HepG2 (cell line): Measurements from ENCODE around the gene ZNF500. TPM values are rescaled to one million over a fixed set of nuclear protein-coding genes. Genes with fewer than 3 reads are reported as not detected.

Experiments
- DMAP1 ChIP-seq: IDR thresholded peaks from 2 replicates; pipeline ENCODE4 v1.6.1; 2016
- HNRNPLL ChIP-seq: fragments of 200-400 bp; formaldehyde crosslinking; IDR thresholded peaks from 2 replicates; pipeline ENCODE4 v1.6.1; 2017; ENCODE audit warnings: mild to moderate bottlenecking, low read depth, low read length; ENCODE audit not compliant: poor library complexity, severe bottlenecking
- JUNB ChIP-seq: sonication (generic); formaldehyde crosslinking; IDR thresholded peaks from 2 replicates; pipeline ENCODE4 v1.8.0; 2022; ENCODE audit warnings: missing genetic modification reagents, mild to moderate bottlenecking, borderline replicate concordance
- MIER2 ChIP-seq: IDR thresholded peaks from 2 replicates; pipeline ENCODE4 v1.6.1; 2016; ENCODE audit warnings: missing biosample characterization, missing genetic modification reagents
- MZF1 ChIP-seq: sonication (generic); formaldehyde crosslinking; IDR thresholded peaks from 2 replicates; pipeline ENCODE4 v1.8.1; 2023; ENCODE audit warnings: mild to moderate bottlenecking, missing genetic modification reagents, borderline replicate concordance
- NR1H2 ChIP-seq: sonication (generic); formaldehyde crosslinking; IDR thresholded peaks from 2 replicates; pipeline ENCODE4 v1.8.1; 2022; ENCODE audit warnings: low read depth, missing genetic modification reagents, borderline replicate concordance
- PCBP2 ChIP-seq: fragments of 200-400 bp; formaldehyde crosslinking; optimal IDR thresholded peaks from 2 replicates; pipeline ENCODE3; 2018; ENCODE audit warnings: low read length, low read depth; ENCODE audit not compliant: poor library complexity, severe bottlenecking
- POLR2G ChIP-seq: fragments of 200-400 bp; formaldehyde crosslinking; IDR thresholded peaks from 2 replicates; pipeline ENCODE4 v1.6.1; 2018; ENCODE audit warnings: mild to moderate bottlenecking, low read depth, low read length, moderate library complexity
- RBM39 ChIP-seq: fragments of 200-400 bp; formaldehyde crosslinking; IDR thresholded peaks from one replicate; pipeline ENCODE4 v1.6.1; 2018; ENCODE audit warnings: antibody characterized with exemption, mild to moderate bottlenecking, low read depth, low read length; ENCODE audit not compliant: poor library complexity, severe bottlenecking
- SRSF4 ChIP-seq: fragments of 200-400 bp; formaldehyde crosslinking; IDR thresholded peaks from one replicate; pipeline ENCODE4 v1.6.1; 2018; ENCODE audit warnings: mild to moderate bottlenecking, low read depth, low read length, moderate library complexity; ENCODE audit not compliant: poor library complexity, severe bottlenecking
- TBX3 ChIP-seq: fragments of 450-650 bp; IDR thresholded peaks from 2 replicates; pipeline ENCODE4 v1.6.1; 2017; ENCODE audit warnings: antibody characterized with exemption, mild to moderate bottlenecking, inconsistent platforms, borderline replicate concordance
- THAP11 ChIP-seq: IDR thresholded peaks from 2 replicates; pipeline ENCODE4 v1.6.1; 2016; ENCODE audit warnings: missing biosample characterization, missing genetic modification reagents
- ZFP36L2 ChIP-seq: sonication (generic); formaldehyde crosslinking; IDR thresholded peaks from 2 replicates; pipeline ENCODE4 v1.4.0; 2020; ENCODE audit warnings: missing genetic modification reagents
- ZNF274 ChIP-seq: sonication (generic); formaldehyde crosslinking; IDR thresholded peaks from 2 replicates; pipeline ENCODE4 v1.5.1; 2020; ENCODE audit warnings: mild to moderate bottlenecking, missing genetic modification reagents
- ZNF383 ChIP-seq: sonication (generic); formaldehyde crosslinking; IDR thresholded peaks from 2 replicates; pipeline ENCODE4 v1.4.0; 2020; ENCODE audit warnings: missing genetic modification reagents, mild to moderate bottlenecking, borderline replicate concordance
- ZNF451 ChIP-seq: sonication (generic); formaldehyde crosslinking; IDR thresholded peaks from 2 replicates; pipeline ENCODE4 v1.5.0; 2020; ENCODE audit warnings: mild to moderate bottlenecking, missing genetic modification reagents
- ZNF501 ChIP-seq: sonication (generic); formaldehyde crosslinking; IDR thresholded peaks from 2 replicates; pipeline ENCODE4 v1.5.1; 2020; ENCODE audit warnings: mild to moderate bottlenecking, moderate library complexity, missing genetic modification reagents
- ZNF629 ChIP-seq: sonication (generic); formaldehyde crosslinking; conservative IDR thresholded peaks from 2 replicates; pipeline ENCODE4 v1.5.0; 2020; ENCODE audit warnings: missing genetic modification reagents
- ZNF841 ChIP-seq: sonication (generic); formaldehyde crosslinking; IDR thresholded peaks from 2 replicates; pipeline ENCODE4 v1.8.1; 2023; ENCODE audit warnings: missing genetic modification reagents, borderline replicate concordance
- ZSCAN29 ChIP-seq: sonication (generic); formaldehyde crosslinking; conservative IDR thresholded peaks from 2 replicates; pipeline ENCODE4 v1.4.0; 2020; ENCODE audit warnings: mild to moderate bottlenecking, missing genetic modification reagents
- polyA plus RNA-seq, 8 experiments: library from polyadenylated mRNA; depleted of rRNA in 3 of 8; stranded (reverse) in 7 of 8; unstranded in 1 of 8; fragments of >200 nt; fragmentation: Illumina TruSeq in 4 of 8; extraction: Trizol in 4 of 8; gene quantifications; 2 replicates each; pipeline versions ENCODE4 v1.2.1 to v1.2.3, GENCODE V29; 2011 to 2016; ENCODE audit warnings: low read depth in 4 of 8, missing spikeins in 1 of 8, mixed read lengths in 1 of 8; ENCODE audit not compliant: insufficient read depth in 1 of 8
- total RNA-seq, 5 experiments: library from RNA; depleted of rRNA; stranded (reverse); fragments of >200 nt; fragmentation: Illumina TruSeq; extraction: Trizol; gene quantifications; 2 replicates each; pipeline ENCODE4 v1.2.3, GENCODE V29; 2016; ENCODE audit warnings: low read depth in 1 of 5
- TF ChIP-seq, protein P1 (sequence below): sonication (generic); formaldehyde crosslinking; IDR thresholded peaks from 2 replicates; pipeline ENCODE4 v1.9.0; 2021; ENCODE audit warnings: missing genetic modification reagents, borderline replicate concordance
- TF ChIP-seq, protein P2 (sequence below): IDR thresholded peaks from 2 replicates; pipeline ENCODE4 v1.6.1; 2016; ENCODE audit warnings: mild to moderate bottlenecking, missing biosample characterization, missing genetic modification reagents
- TF ChIP-seq, protein P3 (sequence below): sonication (generic); formaldehyde crosslinking; IDR thresholded peaks from 2 replicates; pipeline ENCODE4 v1.5.0; 2020; ENCODE audit warnings: missing genetic modification reagents
- TF ChIP-seq, protein P4 (sequence below): sonication (generic); formaldehyde crosslinking; IDR thresholded peaks from 2 replicates; pipeline ENCODE4 v1.8.0; 2022; ENCODE audit warnings: mild to moderate bottlenecking, missing genetic modification reagents, borderline replicate concordance

Gene ZNF500
- total and polyA plus RNA-seq, 2 of the 13 experiments (the other 11 are each of a cell fraction or from before 2014, with no cell fraction given) = 6.1 to 12.2 TPM

DNA sequence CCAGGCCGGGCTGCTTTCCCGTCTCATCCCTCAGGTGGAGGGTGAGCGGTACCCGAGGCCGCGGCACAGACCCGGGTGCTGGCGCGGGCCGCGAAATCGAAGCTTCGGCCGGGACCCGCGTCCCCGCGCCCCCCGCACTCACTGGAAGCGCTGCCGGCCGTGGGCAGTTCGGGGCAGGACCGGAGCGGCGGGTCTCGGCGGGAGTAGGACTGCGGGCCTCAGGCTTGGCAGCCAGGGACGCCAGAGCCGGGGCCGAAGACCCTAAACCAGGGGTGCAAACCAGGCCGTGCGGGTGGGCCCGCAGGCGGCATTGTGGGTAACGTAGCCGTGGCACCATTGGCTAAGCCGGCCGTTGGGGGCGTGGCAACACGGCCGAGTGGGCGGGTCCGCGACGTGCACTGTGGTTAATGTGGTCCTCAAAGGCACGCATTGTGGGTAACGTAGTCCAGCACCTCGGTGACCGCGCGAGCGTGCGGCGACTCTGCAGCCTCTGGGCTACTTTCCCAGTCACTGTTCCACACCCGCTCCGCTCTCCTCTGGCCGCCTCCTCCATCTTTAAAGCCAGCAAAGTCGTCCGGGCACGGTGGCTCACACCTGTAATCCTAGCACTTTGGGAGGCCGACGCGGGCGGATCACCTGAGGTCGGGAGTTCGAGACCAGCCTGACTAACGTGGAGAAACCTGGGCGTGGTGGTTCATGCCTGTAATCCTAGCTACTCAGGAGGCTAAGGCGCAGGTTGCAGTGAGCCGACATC lies at the start of gene ZNF500 (continued):
- TF ChIP-seq NR1H2 (CRISPR knock-in tag) (no peak; the same call in 1 of the 2 replicates), ZNF841 (no peak), THAP11 (CRISPR knock-in tag) (peak; percentile 99), JUNB (CRISPR knock-in tag) (no peak), HNRNPLL (peak; percentile 77), RBM39 (peak; percentile 57), MZF1 (no peak), ZNF383 (CRISPR knock-in tag) (no peak; the same call in 1 of the 2 replicates), ZSCAN29 (CRISPR knock-in tag) (no peak), ZFP36L2 (CRISPR knock-in tag) (peak; percentile 34; the same call in 1 of the 2 replicates), ZNF501 (CRISPR knock-in tag) (peak; percentile 87), POLR2G (peak; percentile 69), ZNF451 (no peak), ZNF629 (CRISPR knock-in tag) (peak; percentile 10; the same call in 1 of the 2 replicates), TBX3 (no peak), ZNF274 (CRISPR knock-in tag) (no peak), MIER2 (CRISPR knock-in tag) (no peak), PCBP2 (no peak), DMAP1 (CRISPR knock-in tag) (peak; percentile 83), SRSF4 (no peak)
- TF ChIP-seq, protein P1, sequence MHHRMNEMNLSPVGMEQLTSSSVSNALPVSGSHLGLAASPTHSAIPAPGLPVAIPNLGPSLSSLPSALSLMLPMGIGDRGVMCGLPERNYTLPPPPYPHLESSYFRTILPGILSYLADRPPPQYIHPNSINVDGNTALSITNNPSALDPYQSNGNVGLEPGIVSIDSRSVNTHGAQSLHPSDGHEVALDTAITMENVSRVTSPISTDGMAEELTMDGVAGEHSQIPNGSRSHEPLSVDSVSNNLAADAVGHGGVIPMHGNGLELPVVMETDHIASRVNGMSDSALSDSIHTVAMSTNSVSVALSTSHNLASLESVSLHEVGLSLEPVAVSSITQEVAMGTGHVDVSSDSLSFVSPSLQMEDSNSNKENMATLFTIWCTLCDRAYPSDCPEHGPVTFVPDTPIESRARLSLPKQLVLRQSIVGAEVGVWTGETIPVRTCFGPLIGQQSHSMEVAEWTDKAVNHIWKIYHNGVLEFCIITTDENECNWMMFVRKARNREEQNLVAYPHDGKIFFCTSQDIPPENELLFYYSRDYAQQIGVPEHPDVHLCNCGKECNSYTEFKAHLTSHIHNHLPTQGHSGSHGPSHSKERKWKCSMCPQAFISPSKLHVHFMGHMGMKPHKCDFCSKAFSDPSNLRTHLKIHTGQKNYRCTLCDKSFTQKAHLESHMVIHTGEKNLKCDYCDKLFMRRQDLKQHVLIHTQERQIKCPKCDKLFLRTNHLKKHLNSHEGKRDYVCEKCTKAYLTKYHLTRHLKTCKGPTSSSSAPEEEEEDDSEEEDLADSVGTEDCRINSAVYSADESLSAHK = no peak
- TF ChIP-seq, protein P2, sequence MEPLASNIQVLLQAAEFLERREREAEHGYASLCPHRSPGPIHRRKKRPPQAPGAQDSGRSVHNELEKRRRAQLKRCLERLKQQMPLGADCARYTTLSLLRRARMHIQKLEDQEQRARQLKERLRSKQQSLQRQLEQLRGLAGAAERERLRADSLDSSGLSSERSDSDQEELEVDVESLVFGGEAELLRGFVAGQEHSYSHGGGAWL (CRISPR knock-in tag) = peak; percentile 91
- TF ChIP-seq, protein P3, sequence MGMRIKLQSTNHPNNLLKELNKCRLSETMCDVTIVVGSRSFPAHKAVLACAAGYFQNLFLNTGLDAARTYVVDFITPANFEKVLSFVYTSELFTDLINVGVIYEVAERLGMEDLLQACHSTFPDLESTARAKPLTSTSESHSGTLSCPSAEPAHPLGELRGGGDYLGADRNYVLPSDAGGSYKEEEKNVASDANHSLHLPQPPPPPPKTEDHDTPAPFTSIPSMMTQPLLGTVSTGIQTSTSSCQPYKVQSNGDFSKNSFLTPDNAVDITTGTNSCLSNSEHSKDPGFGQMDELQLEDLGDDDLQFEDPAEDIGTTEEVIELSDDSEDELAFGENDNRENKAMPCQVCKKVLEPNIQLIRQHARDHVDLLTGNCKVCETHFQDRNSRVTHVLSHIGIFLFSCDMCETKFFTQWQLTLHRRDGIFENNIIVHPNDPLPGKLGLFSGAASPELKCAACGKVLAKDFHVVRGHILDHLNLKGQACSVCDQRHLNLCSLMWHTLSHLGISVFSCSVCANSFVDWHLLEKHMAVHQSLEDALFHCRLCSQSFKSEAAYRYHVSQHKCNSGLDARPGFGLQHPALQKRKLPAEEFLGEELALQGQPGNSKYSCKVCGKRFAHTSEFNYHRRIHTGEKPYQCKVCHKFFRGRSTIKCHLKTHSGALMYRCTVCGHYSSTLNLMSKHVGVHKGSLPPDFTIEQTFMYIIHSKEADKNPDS (CRISPR knock-in tag) = no peak
- TF ChIP-seq, protein P4, sequence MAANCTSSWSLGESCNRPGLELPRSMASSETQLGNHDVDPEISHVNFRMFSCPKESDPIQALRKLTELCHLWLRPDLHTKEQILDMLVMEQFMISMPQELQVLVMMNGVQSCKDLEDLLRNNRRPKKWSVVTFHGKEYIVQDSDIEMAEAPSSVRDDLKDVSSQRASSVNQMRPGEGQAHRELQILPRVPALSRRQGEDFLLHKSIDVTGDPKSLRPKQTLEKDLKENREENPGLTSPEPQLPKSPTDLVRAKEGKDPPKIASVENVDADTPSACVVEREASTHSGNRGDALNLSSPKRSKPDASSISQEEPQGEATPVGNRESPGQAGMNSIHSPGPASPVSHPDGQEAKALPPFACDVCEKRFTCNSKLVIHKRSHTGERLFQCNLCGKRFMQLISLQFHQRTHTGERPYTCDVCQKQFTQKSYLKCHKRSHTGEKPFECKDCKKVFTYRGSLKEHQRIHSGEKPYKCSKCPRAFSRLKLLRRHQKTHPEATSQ = no peak
